GM12865 (cell line): ENCODE results near the gene APMAP.

Source experiments
- DNase-seq: peaks from one replicate; pipeline ENCODE4 v3.0.0; 2010; ENCODE audit warnings: low read depth
- H3K4me3 ChIP-seq: 2 replicates; pipeline ENCODE4 v1.5.1; 2011; ENCODE audit warnings: mild to moderate bottlenecking, low read depth, low read length, control low read depth
- TF ChIP-seq, protein P1 (sequence below): IDR thresholded peaks from 2 replicates; pipeline ENCODE4 v1.5.1; 2011; ENCODE audit warnings: low read length, control low read depth, low read depth, inconsistent platforms; ENCODE audit not compliant: insufficient read depth; ENCODE audit errors: missing control alignments

APMAP gene

GRCh38 chr20:24987873-24988835 lies 4.4 kb downstream of the APMAP start:
- no peak for DNase-seq
- TF ChIP-seq, protein P1, sequence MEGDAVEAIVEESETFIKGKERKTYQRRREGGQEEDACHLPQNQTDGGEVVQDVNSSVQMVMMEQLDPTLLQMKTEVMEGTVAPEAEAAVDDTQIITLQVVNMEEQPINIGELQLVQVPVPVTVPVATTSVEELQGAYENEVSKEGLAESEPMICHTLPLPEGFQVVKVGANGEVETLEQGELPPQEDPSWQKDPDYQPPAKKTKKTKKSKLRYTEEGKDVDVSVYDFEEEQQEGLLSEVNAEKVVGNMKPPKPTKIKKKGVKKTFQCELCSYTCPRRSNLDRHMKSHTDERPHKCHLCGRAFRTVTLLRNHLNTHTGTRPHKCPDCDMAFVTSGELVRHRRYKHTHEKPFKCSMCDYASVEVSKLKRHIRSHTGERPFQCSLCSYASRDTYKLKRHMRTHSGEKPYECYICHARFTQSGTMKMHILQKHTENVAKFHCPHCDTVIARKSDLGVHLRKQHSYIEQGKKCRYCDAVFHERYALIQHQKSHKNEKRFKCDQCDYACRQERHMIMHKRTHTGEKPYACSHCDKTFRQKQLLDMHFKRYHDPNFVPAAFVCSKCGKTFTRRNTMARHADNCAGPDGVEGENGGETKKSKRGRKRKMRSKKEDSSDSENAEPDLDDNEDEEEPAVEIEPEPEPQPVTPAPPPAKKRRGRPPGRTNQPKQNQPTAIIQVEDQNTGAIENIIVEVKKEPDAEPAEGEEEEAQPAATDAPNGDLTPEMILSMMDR: no peak
- no peak overlapping the region for H3K4me3 ChIP-seq

- DNase-seq: no peak
- TF ChIP-seq, protein P1: no peak
- no peak overlapping the region for H3K4me3 ChIP-seq
Observed at GRCh38 chr20:24987244-24987643, 5.3 kb downstream of the APMAP start.

DNA sequence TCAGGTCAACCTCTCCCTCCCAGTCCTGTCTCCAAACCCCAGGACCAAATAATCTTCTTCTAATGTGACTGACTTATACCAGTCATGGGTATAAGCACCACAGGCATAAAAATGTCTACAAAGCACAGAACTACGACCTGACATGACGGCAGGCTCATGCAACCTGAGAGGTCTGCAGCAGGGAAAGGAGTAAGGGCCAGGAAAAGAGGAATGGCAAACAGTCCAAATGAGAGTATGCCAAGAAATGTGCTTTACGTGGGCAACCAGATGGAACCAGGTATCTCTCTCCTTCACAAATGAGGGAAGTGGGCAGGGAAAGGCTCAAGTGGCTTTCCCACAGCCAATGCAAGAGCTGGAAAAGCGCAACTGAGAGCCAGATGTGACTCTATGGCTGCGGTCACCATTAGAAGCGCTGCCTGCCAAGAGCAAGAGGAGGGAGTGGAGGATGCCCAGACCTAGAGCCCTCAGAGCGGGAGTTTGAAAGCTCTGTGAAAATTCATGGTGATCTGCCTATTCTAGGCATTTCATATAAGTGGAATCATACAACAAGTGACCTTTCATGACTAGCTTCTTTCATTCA lies 6.0 kb downstream of the APMAP start:
- no peak for DNase-seq
- H3K4me3 ChIP-seq: no peak overlapping the region
- TF ChIP-seq, protein P1: no peak

DNA sequence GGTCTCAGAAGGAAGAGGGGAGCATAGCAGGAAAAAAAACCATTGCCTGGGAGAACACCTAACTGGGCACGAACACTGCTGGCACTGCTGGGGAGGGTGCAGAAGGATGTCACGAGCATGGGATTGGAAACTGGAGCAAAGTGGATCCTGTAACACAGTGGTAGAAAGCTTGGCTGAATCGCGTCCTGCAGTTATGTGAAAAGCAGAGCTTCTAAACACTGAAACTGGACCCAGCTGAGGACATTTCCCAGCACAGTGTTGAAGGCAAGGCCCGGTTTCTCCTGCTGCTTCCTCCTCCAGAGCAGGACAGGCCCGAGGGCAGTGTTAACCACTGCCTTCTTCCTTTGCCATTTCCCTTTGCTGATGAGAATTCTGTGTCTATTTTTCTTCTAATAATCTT lies 6.7 kb downstream of the APMAP start:
- H3K4me3 ChIP-seq: no peak overlapping the region
- TF ChIP-seq, protein P1: no peak
- no peak for DNase-seq

DNA sequence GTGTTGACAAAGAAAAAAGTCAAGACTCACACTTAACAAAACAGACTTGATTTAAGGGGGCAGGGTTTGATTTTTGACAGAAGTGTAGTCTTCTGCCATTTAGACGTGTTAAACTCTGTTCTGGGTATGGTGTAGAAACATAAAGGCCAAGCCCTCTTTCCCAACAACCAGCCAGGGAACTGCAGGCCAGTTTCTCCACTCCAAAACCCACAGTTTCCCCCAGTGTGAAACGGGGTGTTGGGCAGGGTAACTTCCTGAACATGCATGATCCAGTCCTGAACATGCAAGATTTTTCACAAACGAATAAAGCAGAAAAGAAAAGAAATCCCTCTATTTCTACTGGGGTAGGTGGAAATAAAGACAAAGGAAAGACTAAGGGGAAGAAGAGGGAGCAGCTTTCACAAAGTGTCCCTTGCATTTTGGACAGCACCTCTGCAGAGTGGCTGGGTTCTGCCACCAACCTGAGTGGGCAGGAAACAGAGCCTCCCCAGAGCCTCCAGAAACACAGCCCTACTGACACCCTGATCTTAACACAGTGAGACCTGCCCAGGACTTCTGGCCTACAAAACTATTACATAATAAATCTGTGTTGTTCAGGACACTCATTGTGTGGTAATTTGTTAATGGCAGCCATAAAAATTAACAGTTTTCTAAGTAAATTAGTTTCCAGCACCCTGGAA lies 7.5 kb downstream of the APMAP start:
- H3K4me3 ChIP-seq: no peak overlapping the region
- no peak for DNase-seq
- TF ChIP-seq, protein P1: no peak

DNA sequence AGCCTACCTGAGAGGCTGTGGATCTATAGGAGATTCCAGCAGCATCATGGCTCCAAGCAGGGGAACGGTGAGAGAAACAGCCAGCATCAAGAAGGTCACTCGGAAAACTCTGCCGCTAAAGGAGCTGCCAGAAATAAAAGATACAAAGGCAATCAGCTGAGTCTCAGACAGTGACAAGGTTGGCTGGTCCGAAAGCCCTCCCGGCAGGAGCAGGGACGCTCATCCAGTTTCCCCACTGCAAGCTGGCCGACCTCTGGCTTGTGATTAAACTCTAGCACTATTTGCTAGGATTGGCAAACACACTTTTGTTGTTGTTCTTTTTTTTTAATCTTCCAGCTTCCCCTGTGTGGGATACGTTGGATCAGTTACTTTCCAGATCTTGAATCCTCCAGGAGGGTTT lies 8.7 kb downstream of the APMAP start:
- no peak for DNase-seq
- H3K4me3 ChIP-seq: no peak overlapping the region
- TF ChIP-seq, protein P1: no peak
